Neuronal stem cell (in vitro differentiated cells): ENCODE data around the gene HTR2A. TPM values are rescaled to one million over a fixed set of nuclear protein-coding genes. Genes with fewer than 3 reads are reported as not detected.

ENCODE experiments used
- DNase-seq: peaks from one replicate; pipeline ENCODE4 v3.0.0-alpha.2; 2013; ENCODE audit warnings: low spot score
- H2AFZ ChIP-seq: one replicate; pipeline ENCODE4 v1.6.1; 2013; ENCODE audit warnings: mild to moderate bottlenecking, low read length, inconsistent platforms
- H2AK5ac ChIP-seq: 2 replicates; pipeline ENCODE4 v1.6.1; 2013; ENCODE audit warnings: low read depth, mild to moderate bottlenecking, inconsistent platforms, low read length, moderate library complexity, mixed read lengths
- H2BK120ac ChIP-seq: 2 replicates; pipeline ENCODE4 v1.6.1; 2013; ENCODE audit warnings: low read depth, mild to moderate bottlenecking, inconsistent platforms, low read length, moderate library complexity, mixed read lengths
- H2BK12ac ChIP-seq: one replicate; pipeline ENCODE4 v1.6.1; 2013; ENCODE audit warnings: low read length, inconsistent platforms
- H2BK15ac ChIP-seq: 2 replicates; pipeline ENCODE4 v1.6.1; 2013; ENCODE audit warnings: mild to moderate bottlenecking, low read length, inconsistent platforms, mixed read lengths
- H2BK5ac ChIP-seq: one replicate; pipeline ENCODE4 v1.6.1; 2013; ENCODE audit warnings: inconsistent platforms, mild to moderate bottlenecking, low read length, moderate library complexity
- H3K14ac ChIP-seq: one replicate; pipeline ENCODE4 v1.6.1; 2013; ENCODE audit warnings: low read length, inconsistent platforms
- H3K18ac ChIP-seq: 2 replicates; pipeline ENCODE4 v1.6.1; 2013; ENCODE audit warnings: low read length, inconsistent platforms
- H3K23ac ChIP-seq: 2 replicates; pipeline ENCODE4 v1.6.1; 2013; ENCODE audit warnings: low read depth, mild to moderate bottlenecking, mixed read lengths, low read length, inconsistent platforms; ENCODE audit not compliant: poor library complexity
- H3K27ac ChIP-seq: replicated peaks from 3 replicates; pipeline ENCODE4 v1.5.1; 2013; ENCODE audit warnings: low read length, inconsistent platforms
- H3K27me3 ChIP-seq, 3 experiments: 2 replicates each; pipeline ENCODE4 v1.6.1; 2013; ENCODE audit warnings: low read length in 3 of 3, mild to moderate bottlenecking in 2 of 3, inconsistent platforms in 1 of 3, low read depth in 1 of 3, mixed read lengths in 1 of 3, moderate library complexity in 1 of 3; ENCODE audit not compliant: control insufficient read depth in 3 of 3, insufficient read depth in 3 of 3
- H3K36me3 ChIP-seq, 2 donors: replicated peaks in 1 of 2; 2 replicates each; pipeline ENCODE4 v1.6.1; 2013; ENCODE audit warnings: low read length in 2 of 2; ENCODE audit not compliant: control insufficient read depth in 2 of 2, insufficient read depth in 2 of 2
- H3K4ac ChIP-seq: 2 replicates; pipeline ENCODE4 v1.6.1; 2013; ENCODE audit warnings: inconsistent platforms, mild to moderate bottlenecking, low read length, moderate library complexity
- H3K4me1 ChIP-seq, 2 donors: 1 replicate in 1 of 2; 2 replicates in 1 of 2; pipeline ENCODE4 v1.6.1; 2013; ENCODE audit warnings: low read length in 2 of 2, low read depth in 1 of 2; ENCODE audit not compliant: control insufficient read depth in 2 of 2, insufficient read depth in 1 of 2
- H3K4me2 ChIP-seq: one replicate; pipeline ENCODE4 v1.6.1; 2013; ENCODE audit warnings: mild to moderate bottlenecking, low read length, inconsistent platforms; ENCODE audit not compliant: insufficient read depth, poor library complexity, severe bottlenecking
- H3K4me3 ChIP-seq, 2 donors: 2 replicates each; pipeline ENCODE4 v1.5.1; 2013; ENCODE audit warnings: low read length in 2 of 2, mild to moderate bottlenecking in 2 of 2, inconsistent platforms in 1 of 2, moderate library complexity in 1 of 2
- H3K79me1 ChIP-seq: one replicate; pipeline ENCODE4 v1.6.1; 2013; ENCODE audit warnings: low read depth, mild to moderate bottlenecking, inconsistent platforms, low read length, moderate library complexity
- H3K9ac ChIP-seq: one replicate; pipeline ENCODE4 v1.6.1; 2013; ENCODE audit warnings: mild to moderate bottlenecking, low read depth, low read length, inconsistent platforms; ENCODE audit not compliant: poor library complexity
- H3K9me3 ChIP-seq, 2 donors: replicated peaks in 1 of 2; 2 replicates each; pipeline versions ENCODE3 to v1.6.1; 2013; ENCODE audit warnings: low read length in 2 of 2, mild to moderate bottlenecking in 2 of 2, inconsistent platforms in 1 of 2, low read depth in 1 of 2, mixed read lengths in 1 of 2, moderate library complexity in 1 of 2; ENCODE audit not compliant: control insufficient read depth in 2 of 2, insufficient read depth in 1 of 2
- H4K8ac ChIP-seq: one replicate; pipeline ENCODE4 v1.6.1; 2013; ENCODE audit warnings: low read depth, mild to moderate bottlenecking, inconsistent platforms, low read length, moderate library complexity
- H4K91ac ChIP-seq: one replicate; pipeline ENCODE4 v1.6.1; 2013; ENCODE audit warnings: low read length, low read depth, mild to moderate bottlenecking, inconsistent platforms; ENCODE audit not compliant: poor library complexity
- WGBS, 2 donors: extraction: QIAGEN DNeasy Blood & Tissue Kit; methylation state at CpG; one replicate each; pipeline ENCODE4 v1.1.7; 2013; ENCODE audit warnings: missing lambda C conversion rate in 2 of 2, mixed read lengths in 1 of 2; ENCODE audit not compliant: insufficient read length in 2 of 2, insufficient replicate concordance in 1 of 2; ENCODE audit errors: extremely low coverage in 2 of 2; 5-methylcytosine and 5-hydroxymethylcytosine counted together
- polyA plus RNA-seq, 2 experiments: library from polyadenylated mRNA; stranded (reverse); fragments of 200-250 nt; gene quantifications; one replicate each; pipeline ENCODE4 v1.2.3, GENCODE V29; 2013

The HTR2A gene
- 0.13 TPM for polyA plus RNA-seq (2013, experiment 1 of 2)
- 0.17 TPM for polyA plus RNA-seq (2013, experiment 2 of 2)

GRCh38 chr13:46896341-46897137 lies at the start of gene HTR2A:
TSS of gene HTR2A (minus strand) at chr13:46897053. CDS start at chr13:46895906, 1,147 bp downstream.
- H3K14ac ChIP-seq, result no peak within 1 kb of the TSS
- no peak within 1 kb of the TSS for H2BK12ac ChIP-seq
- no peak within 1 kb of the TSS for H3K9ac ChIP-seq
- no CpG with 5 or more reads among the region's 13 CpGs for WGBS, 2 donors
- H3K18ac ChIP-seq, result no peak within 1 kb of the TSS
- H4K91ac ChIP-seq, result no peak within 1 kb of the TSS
- peak within 1 kb of the TSS; percentile 46 for H2AFZ ChIP-seq
- no peak within 1 kb of the TSS for H2BK5ac ChIP-seq
- H3K4me1 ChIP-seq, result peaks cover 0 to 16% of the 10 kb centered on the region in 2 donors
- no peaks in the 10 kb centered on the region for H3K9me3 ChIP-seq
- H4K8ac ChIP-seq, result no peak within 1 kb of the TSS
- H3K79me1 ChIP-seq, result no peaks in the 10 kb centered on the region
- H3K4ac ChIP-seq, result no peak within 1 kb of the TSS
- H2AK5ac ChIP-seq, result no peak within 1 kb of the TSS
- H3K36me3 ChIP-seq, result no peaks in the 10 kb centered on the region
- H3K4me2 ChIP-seq, result no peak within 1 kb of the TSS
- DNase-seq, result no peak
- no peak within 1 kb of the TSS for H3K23ac ChIP-seq
- peaks cover 0 to 43% (median 0%) of the 10 kb centered on the region in 3 experiments for H3K27me3 ChIP-seq
- H3K27ac ChIP-seq, result no peak within 1 kb of the TSS
- H2BK15ac ChIP-seq, result no peak within 1 kb of the TSS
- H3K4me3 ChIP-seq, result no peak within 1 kb of the TSS
- H2BK120ac ChIP-seq, result no peak within 1 kb of the TSS

GRCh38 chr13:46936525-46936924 lies 39.7 kb upstream of the HTR2A start:
- Histone ChIP-seq H3K14ac (no peak overlapping the region), H2AFZ (no peak overlapping the region), H3K9me3 (peaks cover 0 to 3% of the 10 kb centered on the region in 2 donors), H3K79me1 (no peaks in the 10 kb centered on the region), H3K23ac (no peak overlapping the region), H3K9ac (no peak overlapping the region), H3K18ac (no peak overlapping the region), H3K4me1 (no peaks in the 10 kb centered on the region), H3K4ac (no peak overlapping the region), H4K91ac (no peak overlapping the region), H3K4me2 (no peak overlapping the region), H2AK5ac (no peak overlapping the region), H2BK15ac (no peak overlapping the region), H3K27ac (no peak overlapping the region), H3K36me3 (no peaks in the 10 kb centered on the region), H2BK120ac (no peak overlapping the region), H3K27me3 (no peaks in the 10 kb centered on the region), H2BK5ac (no peak overlapping the region), H4K8ac (no peak overlapping the region), H2BK12ac (no peak overlapping the region), H3K4me3 (no peak overlapping the region)
- no CpG with 5 or more reads among the region's 4 CpGs for WGBS, 2 donors
- no peak for DNase-seq

- Histone ChIP-seq H3K9ac (no peak overlapping the region), H2BK120ac (no peak overlapping the region), H2BK5ac (no peak overlapping the region), H3K4me2 (no peak overlapping the region), H3K23ac (no peak overlapping the region), H3K79me1 (no peaks in the 10 kb centered on the region), H4K8ac (no peak overlapping the region), H3K36me3 (no peaks in the 10 kb centered on the region), H2AFZ (no peak overlapping the region), H3K4me1 (no peaks in the 10 kb centered on the region), H3K14ac (no peak overlapping the region), H2BK15ac (no peak overlapping the region), H2BK12ac (no peak overlapping the region), H2AK5ac (no peak overlapping the region), H3K4ac (no peak overlapping the region), H3K27ac (no peak overlapping the region), H3K18ac (no peak overlapping the region), H4K91ac (no peak overlapping the region), H3K4me3 (no peak overlapping the region), H3K9me3 (peaks cover 0 to 3% of the 10 kb centered on the region in 2 donors), H3K27me3 (no peaks in the 10 kb centered on the region)
- DNase-seq, result no peak
- no CpG with 5 or more reads among the region's 1 CpG for WGBS, 2 donors
Observed at GRCh38 chr13:46934749-46935148, 37.9 kb upstream of the HTR2A start.

GRCh38 chr13:46926916-46927590 lies 30.2 kb upstream of the HTR2A start:
- H3K27ac ChIP-seq, result no peak overlapping the region
- no peak overlapping the region for H3K4ac ChIP-seq
- no peak overlapping the region for H3K9ac ChIP-seq
- no peak overlapping the region for H3K4me3 ChIP-seq
- no peaks in the 10 kb centered on the region for H3K36me3 ChIP-seq
- no peaks in the 10 kb centered on the region for H3K4me1 ChIP-seq
- H3K14ac ChIP-seq, result no peak overlapping the region
- H2BK120ac ChIP-seq, result no peak overlapping the region
- H2BK15ac ChIP-seq, result no peak overlapping the region
- H3K79me1 ChIP-seq, result no peaks in the 10 kb centered on the region
- no peak overlapping the region for H4K91ac ChIP-seq
- H3K23ac ChIP-seq, result no peak overlapping the region
- no CpG with 5 or more reads among the region's 5 CpGs for WGBS, 2 donors
- no peak overlapping the region for H3K4me2 ChIP-seq
- DNase-seq, result no peak
- H4K8ac ChIP-seq, result no peak overlapping the region
- no peak overlapping the region for H3K18ac ChIP-seq
- no peak overlapping the region for H2AK5ac ChIP-seq
- H2BK5ac ChIP-seq, result no peak overlapping the region
- H3K27me3 ChIP-seq, result no peaks in the 10 kb centered on the region
- no peak overlapping the region for H2BK12ac ChIP-seq
- no peak overlapping the region for H2AFZ ChIP-seq
- no peaks in the 10 kb centered on the region for H3K9me3 ChIP-seq
